ENCODE data around the gene RAB30.

GRCh38 chr11:82945682-82946081 is 126.0 kb downstream of the RAB30 start:
- no peak for TF ChIP-seq CTCF (IDR thresholded peaks at IDR 0.05)
- no peak for TF ChIP-seq POLR2A (IDR thresholded peaks at IDR 0.05)
